GM21447 (cell line): ENCODE measurements around the gene TMEM244.
"Not testable (repeated sequence)": the region's sequence is repeated elsewhere in the genome, so short reads cannot be mapped to it uniquely, and the experiment has no call there.

Source experiments
- ATAC-seq: cut with Tn5 transposase; IDR thresholded peaks from one replicate; pipeline ENCODE4 v1.9.1; 2021; ENCODE audit not compliant: unreplicated experiment

The TMEM244 gene

DNA sequence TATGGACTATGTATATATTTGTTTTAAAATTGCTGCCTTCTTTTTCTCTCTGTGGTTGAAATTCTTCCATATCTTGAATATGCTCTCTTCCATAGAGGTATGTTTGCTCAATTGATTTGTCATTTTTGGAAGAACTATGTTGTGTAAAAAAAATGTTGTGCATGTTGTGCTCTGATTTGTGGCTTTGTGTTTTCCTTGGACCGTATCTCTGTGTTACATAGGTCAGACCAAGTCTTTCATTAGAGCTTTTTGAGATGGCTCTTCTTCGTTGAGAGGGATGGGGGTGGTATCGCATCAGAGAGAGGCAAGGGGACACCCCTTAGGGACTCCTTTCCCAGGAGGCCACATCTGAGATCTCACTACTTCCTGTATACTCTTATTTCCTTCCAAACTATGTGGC lies 43.8 kb downstream of the TMEM244 start:
- no peak for ATAC-seq

GRCh38 chr6:129812145-129812777 lies 48.9 kb downstream of the TMEM244 start:
- no peak for ATAC-seq

GRCh38 chr6:129807141-129807540 lies 54.0 kb downstream of the TMEM244 start:
- ATAC-seq, result not testable (repeated sequence)

- not testable (repeated sequence) for ATAC-seq
These were observed 58.2 kb downstream of the TMEM244 start for GRCh38 chr6:129802920-129803319.

GRCh38 chr6:129801909-129802308 lies 59.2 kb downstream of the TMEM244 start:
- ATAC-seq, result no peak

DNA sequence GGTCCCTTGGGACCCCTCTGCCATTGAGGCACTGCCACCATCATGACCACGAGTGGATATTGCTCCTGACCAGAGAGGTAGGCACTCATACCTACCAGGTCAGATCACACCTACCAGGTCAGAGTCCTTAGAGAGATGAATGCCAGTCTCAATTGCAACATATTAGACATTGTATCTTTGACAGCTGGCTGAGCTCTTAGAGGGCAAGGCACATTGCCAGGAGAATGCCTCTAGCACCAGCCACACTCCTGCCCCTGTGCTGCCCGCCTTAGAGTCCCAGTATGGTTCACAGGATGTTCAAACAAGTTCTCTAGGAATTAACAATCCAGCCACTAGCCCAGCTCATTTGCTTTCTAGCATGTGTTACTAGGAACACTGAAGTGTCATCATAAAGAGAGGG lies 65.9 kb downstream of the TMEM244 start:
- ATAC-seq, result no peak

- no peak for ATAC-seq
These were observed 67.7 kb downstream of the TMEM244 start for GRCh38 chr6:129793447-129793846.

- ATAC-seq, result no peak
These were observed 69.1 kb downstream of the TMEM244 start for GRCh38 chr6:129792049-129792448.

DNA sequence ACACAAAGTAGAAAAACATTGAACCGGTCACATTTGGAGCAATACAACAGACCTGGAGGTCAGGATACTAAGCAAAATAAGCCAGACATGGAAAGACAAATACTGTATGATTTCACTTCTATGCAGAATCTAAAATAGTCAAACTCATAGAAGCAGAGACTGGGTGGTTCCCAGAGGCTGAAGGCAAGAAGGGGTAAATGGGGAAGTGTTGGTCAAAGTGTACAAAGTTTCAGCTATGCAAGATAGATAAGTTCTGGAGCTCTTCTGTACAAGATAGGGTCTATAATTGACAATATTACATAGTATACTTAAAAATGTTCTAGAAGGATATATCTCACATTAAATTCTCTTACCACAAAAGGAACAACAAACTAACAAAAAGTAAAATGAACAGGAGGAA lies 70.3 kb downstream of the TMEM244 start:
- ATAC-seq, result no peak

GRCh38 chr6:129789974-129790373 lies 71.1 kb downstream of the TMEM244 start:
- no peak for ATAC-seq

DNA sequence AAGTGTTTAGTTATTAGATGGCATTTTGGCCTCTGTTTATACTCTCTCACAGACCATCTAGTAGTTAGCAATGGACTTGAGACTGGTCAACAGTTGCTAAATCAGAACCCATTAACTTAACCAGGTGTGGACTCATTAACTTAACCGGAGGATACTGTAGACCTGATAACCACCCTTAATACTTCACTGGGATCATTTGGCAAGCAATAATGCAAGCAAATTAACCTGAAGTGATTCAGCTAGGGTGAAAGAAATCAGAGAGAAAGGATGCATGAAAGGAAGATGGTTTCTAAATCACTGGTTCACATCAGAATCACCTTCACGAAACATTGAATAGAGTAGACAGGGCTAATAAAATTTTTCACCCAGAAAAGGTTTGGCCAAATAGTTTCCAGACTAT lies 73.3 kb downstream of the TMEM244 start:
- no peak for ATAC-seq

- ATAC-seq, result no peak
These were observed 74.6 kb downstream of the TMEM244 start for GRCh38 chr6:129786548-129786947.

- ATAC-seq, result no peak
These were observed 75.4 kb downstream of the TMEM244 start for GRCh38 chr6:129785756-129786135.

GRCh38 chr6:129785047-129785755 lies 75.9 kb downstream of the TMEM244 start:
- no peak for ATAC-seq
